SH-SY5Y (cell line): ENCODE data around the gene COBL.

Experiments used
- GATA2 ChIP-seq: IDR thresholded peaks from 2 replicates; pipeline ENCODE4 v1.6.1; 2011; ENCODE audit warnings: mild to moderate bottlenecking, low read depth, low read length
- GATA3 ChIP-seq: IDR thresholded peaks from 2 replicates; pipeline ENCODE4 v1.6.1; 2011; ENCODE audit warnings: low read depth, mild to moderate bottlenecking, low read length, moderate library complexity

COBL gene

GRCh38 chr7:50976064-50976463 lies 340.5 kb downstream of the COBL start:
- TF ChIP-seq GATA2 (no peak), GATA3 (no peak)

GRCh38 chr7:50974240-50974639 lies 342.4 kb downstream of the COBL start:
- no peak for TF ChIP-seq GATA2
- TF ChIP-seq GATA3, result no peak

GRCh38 chr7:50973814-50974213 lies 342.8 kb downstream of the COBL start:
- TF ChIP-seq GATA3 (no peak), GATA2 (no peak)

- TF ChIP-seq GATA2, result no peak
- no peak for TF ChIP-seq GATA3
These were observed 346.5 kb downstream of the COBL start for GRCh38 chr7:50970092-50970491.
